ENCODE measurements around the gene CLASP1. TPM values are rescaled to one million over a fixed set of nuclear protein-coding genes. Genes with fewer than 3 reads are reported as not detected.
"Not testable (repeated sequence)": the region's sequence is repeated elsewhere in the genome, so short reads cannot be mapped to it uniquely, and the experiment has no call there.

CLASP1 gene
- total RNA-seq, 1 experiment from 2014 or later = 27.0 TPM

DNA sequence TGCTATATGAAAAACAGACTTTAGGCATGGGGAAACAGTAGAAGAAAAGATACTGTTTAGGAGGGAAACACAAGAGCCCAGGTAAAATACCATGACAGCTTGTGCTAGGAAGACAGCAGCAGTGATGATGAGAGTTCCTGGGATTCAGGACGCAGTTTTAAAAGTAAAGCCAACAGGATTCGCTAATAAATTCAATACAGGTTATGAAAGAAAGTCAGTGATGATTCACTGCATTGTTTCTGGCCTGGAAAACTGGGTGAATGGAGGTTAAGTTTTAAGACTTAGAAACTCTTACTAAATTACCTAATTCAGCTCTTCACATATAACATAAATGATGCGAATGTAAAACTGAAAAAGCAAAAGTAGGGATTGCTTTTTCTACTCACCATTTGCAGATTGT, 146.5 kb downstream of the CLASP1 start:
- in situ Hi-C loops (cut with HindIII; ENCODE audit: low pct_unique_long_range_greater_than_20kb, low sequenced_read_pairs) = no loop called here
- no peak for DNase-seq (ENCODE audit: low read depth, low spot score)

DNA sequence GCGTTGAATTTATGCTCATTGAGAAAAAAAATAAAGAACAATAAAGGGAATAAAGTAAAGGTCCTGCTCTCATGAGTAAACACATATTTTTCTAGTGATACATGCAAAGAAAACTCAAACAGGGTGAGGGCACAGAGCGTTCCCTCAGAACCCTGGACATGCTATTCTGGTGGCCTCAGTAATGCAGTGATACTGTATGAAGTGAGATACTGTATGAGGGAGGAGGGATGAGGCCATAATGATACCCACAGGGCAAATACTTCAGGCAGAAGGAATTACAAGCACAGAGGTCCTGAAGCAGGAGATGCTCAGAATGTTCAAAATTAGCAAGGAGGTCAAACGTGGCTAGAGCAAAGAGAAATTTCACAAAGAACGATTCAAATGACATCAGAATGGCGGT, 147.0 kb downstream of the CLASP1 start:
- in situ Hi-C loops (cut with HindIII; ENCODE audit: low pct_unique_long_range_greater_than_20kb, low sequenced_read_pairs) = no loop called here
- no peak for DNase-seq (ENCODE audit: low read depth, low spot score)

- no peak for DNase-seq (ENCODE audit: low read depth, low spot score)
- in situ Hi-C loops (cut with HindIII; ENCODE audit: low pct_unique_long_range_greater_than_20kb, low sequenced_read_pairs) = no loop called here
Observed at GRCh38 chr2:121501554-121501953, 147.7 kb downstream of the CLASP1 start.

GRCh38 chr2:121501031-121501430, 148.2 kb downstream of the CLASP1 start:
- in situ Hi-C loops (cut with HindIII; ENCODE audit: low pct_unique_long_range_greater_than_20kb, low sequenced_read_pairs) = no loop called here
- no peak for DNase-seq (ENCODE audit: low read depth, low spot score)

- DNase-seq (ENCODE audit: low read depth, low spot score) = no peak
- in situ Hi-C loops (cut with HindIII; ENCODE audit: low pct_unique_long_range_greater_than_20kb, low sequenced_read_pairs) = no loop called here
Observed at GRCh38 chr2:121498731-121499130, 150.5 kb downstream of the CLASP1 start.

DNA sequence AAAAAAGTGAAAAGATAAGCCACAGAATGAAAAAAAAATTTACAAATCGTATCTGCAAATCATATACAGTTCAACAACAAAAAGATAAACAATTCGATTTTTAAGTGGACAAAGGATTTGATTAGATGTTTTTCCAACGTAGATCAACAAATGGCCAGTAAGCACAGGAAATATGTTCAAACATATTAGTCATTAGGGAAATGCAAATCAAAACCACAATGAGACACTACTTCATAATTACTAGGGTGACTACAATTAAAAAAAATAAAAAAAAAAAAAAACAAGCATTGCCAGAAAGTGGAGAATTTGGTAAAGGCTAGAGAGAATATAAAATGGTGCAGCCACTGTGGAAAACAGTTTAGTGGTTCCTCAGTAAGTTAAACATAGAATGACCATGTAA, 156.9 kb downstream of the CLASP1 start:
- no peak for DNase-seq (ENCODE audit: low read depth, low spot score)
- in situ Hi-C loops (cut with HindIII; ENCODE audit: low pct_unique_long_range_greater_than_20kb, low sequenced_read_pairs) = no loop called here

DNA sequence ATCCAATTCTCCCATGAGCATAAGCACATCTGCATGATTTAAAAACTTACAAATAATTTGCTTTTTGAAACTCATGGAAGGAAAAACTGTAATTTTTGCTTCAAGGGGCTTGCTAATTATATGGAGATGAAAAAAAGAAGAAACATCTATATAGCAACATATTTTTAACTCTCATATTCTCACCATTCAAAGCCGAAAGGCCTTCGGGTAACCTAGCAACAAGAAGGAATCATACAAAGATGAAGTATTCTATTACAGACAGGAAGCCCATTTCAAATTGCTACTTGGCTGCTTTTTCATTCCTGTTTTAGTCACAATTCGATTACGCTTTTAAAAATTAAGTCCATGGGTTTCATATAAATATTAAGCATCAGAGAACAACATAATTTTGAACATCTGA, 157.7 kb downstream of the CLASP1 start:
- in situ Hi-C loops (cut with HindIII; ENCODE audit: low pct_unique_long_range_greater_than_20kb, low sequenced_read_pairs) = no loop called here
- DNase-seq (ENCODE audit: low read depth, low spot score) = no peak

DNA sequence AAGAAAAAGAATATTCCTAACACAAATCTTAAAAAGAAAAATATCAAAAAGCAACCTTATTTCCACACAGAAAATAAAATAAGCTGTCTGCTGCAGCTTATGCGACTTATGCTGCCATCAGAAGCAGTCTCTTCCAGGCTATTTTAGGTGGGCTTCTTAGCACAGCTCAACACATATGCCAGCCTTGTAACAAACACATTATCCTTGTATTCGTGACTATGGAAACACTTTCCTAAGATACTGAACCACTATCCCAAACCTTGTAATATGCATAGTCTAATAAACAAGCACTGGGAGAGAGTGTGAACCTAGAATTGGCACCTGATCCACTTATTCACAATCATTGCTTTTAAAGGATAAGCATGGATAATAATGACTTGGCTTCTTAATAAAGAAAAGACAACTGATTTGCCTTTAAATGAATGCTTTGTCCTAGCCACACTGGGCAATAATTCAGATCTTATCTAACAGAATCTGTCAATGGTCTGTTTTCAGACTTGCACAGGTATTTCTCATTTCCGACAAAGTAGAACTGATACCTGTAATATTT, 158.6 kb downstream of the CLASP1 start:
- in situ Hi-C loops (cut with HindIII; ENCODE audit: low pct_unique_long_range_greater_than_20kb, low sequenced_read_pairs) = no loop called here
- DNase-seq (ENCODE audit: low read depth, low spot score) = no peak

DNA sequence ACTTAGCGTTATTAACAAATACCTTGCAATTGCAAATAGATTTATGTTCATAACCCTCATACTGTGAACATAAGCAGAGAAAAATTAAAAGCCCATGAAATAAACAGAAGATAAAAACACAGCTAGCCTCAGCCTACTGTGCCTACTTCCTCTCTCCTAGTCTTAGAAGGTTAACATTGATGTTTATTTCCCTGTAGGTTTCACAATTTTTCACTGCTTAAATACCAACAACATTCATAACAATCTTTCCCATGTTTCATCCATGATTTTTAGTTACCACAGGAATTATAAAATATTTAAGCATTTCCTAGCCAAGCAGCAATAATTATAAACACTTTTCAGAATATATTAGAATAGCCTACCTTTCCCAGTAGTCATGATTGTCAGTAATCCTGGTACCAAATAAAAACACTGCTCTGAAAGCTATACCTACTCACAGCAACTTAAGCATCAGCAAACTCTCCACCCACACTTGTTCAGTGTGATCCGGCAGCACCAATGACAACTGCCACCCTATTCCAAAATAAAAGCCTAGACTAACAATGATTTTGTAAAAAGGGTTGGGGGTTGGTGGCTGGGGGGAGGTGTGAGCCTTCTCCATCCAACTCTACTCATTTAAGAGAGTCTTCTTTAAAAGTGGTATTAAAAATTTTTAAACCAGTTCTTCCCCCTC, 159.2 kb downstream of the CLASP1 start:
- in situ Hi-C loops (cut with HindIII; ENCODE audit: low pct_unique_long_range_greater_than_20kb, low sequenced_read_pairs) = no loop called here
- no peak for DNase-seq (ENCODE audit: low read depth, low spot score)

DNA sequence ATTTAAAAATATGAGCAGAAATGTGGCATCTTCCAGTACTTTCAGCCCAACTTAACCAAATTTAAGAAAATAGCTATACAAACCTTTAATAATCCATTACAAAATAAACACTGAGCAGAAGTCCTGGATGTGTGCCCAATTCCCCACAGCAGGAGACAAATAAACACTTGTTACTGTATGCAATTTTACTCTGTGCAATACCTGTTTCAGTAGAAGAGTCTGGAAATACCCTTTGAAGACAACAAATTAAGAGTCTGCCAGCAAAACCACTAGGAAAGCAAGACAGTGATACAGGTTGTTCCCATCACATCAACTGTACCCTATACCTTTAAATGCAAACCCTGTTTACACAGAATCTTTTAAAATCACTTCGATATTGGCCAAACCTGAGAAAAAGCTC, 160.0 kb downstream of the CLASP1 start:
- peak; percentile 26 for DNase-seq (ENCODE audit: low read depth, low spot score)
- in situ Hi-C loops (cut with HindIII; ENCODE audit: low pct_unique_long_range_greater_than_20kb, low sequenced_read_pairs) = no loop called here

GRCh38 chr2:121486191-121486790, 163.0 kb downstream of the CLASP1 start:
- no peak for DNase-seq (ENCODE audit: low read depth, low spot score)
- in situ Hi-C loops (cut with HindIII; ENCODE audit: low pct_unique_long_range_greater_than_20kb, low sequenced_read_pairs) = no loop called here

DNA sequence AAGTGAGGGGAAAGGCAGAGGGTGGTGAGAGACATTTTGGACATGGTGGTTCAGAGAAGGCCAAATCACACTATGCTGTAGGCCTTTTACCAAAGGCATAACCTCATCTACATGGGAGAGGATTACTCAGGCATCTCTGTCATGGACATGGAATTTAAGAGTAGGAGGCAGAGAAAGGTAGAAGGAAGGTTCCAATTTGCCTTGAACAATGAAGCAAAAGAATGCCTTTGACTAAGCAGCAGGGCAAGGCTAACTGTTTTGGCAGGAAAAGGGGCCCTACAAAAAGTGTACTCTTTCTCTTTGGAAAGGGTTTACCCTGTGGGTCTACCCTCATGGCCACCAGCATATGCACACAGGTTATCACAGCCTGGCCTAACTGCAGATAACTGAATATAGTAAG, 164.2 kb downstream of the CLASP1 start:
- in situ Hi-C loops (cut with HindIII; ENCODE audit: low pct_unique_long_range_greater_than_20kb, low sequenced_read_pairs) = no loop called here
- no peak for DNase-seq (ENCODE audit: low read depth, low spot score)

DNA sequence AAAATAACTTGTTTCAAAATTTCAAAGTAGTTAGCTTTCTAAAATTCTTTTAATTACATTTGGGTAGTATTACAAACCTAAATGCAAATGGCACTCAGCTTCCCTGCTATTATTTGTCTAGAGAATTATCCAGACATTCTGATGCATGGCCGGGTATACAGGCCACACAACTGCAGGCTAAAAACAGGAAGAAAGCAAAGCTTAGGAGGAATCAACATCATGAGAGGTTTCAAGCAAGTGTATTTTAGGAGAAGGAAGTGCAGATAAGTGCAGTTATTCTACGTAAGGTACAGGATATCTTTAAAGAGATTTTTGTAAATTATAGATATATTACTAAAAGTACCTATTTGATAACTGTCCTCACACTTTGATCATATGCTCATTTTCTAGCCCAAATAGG, 165.4 kb downstream of the CLASP1 start:
- no peak for DNase-seq (ENCODE audit: low read depth, low spot score)
- in situ Hi-C loops (cut with HindIII; ENCODE audit: low pct_unique_long_range_greater_than_20kb, low sequenced_read_pairs) = no loop called here

DNA sequence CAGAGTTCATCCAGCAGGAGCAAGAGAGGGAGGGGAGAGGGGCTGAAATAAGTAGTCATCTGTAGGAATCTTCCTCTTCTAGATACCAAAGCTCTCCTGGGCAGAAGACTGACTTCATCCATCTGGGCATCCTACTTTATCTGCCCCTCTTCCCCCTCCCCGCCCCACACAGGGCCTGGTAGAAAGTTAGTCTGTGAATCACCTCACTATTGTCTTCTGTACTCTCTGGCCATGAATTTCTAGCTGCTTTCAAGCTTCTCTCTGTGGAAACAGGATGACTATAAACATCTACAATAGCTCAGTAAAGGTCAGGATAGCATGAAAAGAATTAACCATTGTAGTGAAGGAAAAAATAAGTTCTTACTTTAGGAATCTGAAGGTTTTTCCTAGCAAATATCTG, 166.2 kb downstream of the CLASP1 start:
- no peak for DNase-seq (ENCODE audit: low read depth, low spot score)
- in situ Hi-C loops (cut with HindIII; ENCODE audit: low pct_unique_long_range_greater_than_20kb, low sequenced_read_pairs) = no loop called here

- in situ Hi-C loops (cut with HindIII; ENCODE audit: low pct_unique_long_range_greater_than_20kb, low sequenced_read_pairs) = no loop called here
- no peak for DNase-seq (ENCODE audit: low read depth, low spot score)
Observed at GRCh38 chr2:121480826-121481225, 168.4 kb downstream of the CLASP1 start.

- in situ Hi-C loops (cut with HindIII; ENCODE audit: low pct_unique_long_range_greater_than_20kb, low sequenced_read_pairs) = no loop called here
- peak; percentile 22 for DNase-seq (ENCODE audit: low read depth, low spot score)
Observed at GRCh38 chr2:121479882-121480522, 169.3 kb downstream of the CLASP1 start.

DNA sequence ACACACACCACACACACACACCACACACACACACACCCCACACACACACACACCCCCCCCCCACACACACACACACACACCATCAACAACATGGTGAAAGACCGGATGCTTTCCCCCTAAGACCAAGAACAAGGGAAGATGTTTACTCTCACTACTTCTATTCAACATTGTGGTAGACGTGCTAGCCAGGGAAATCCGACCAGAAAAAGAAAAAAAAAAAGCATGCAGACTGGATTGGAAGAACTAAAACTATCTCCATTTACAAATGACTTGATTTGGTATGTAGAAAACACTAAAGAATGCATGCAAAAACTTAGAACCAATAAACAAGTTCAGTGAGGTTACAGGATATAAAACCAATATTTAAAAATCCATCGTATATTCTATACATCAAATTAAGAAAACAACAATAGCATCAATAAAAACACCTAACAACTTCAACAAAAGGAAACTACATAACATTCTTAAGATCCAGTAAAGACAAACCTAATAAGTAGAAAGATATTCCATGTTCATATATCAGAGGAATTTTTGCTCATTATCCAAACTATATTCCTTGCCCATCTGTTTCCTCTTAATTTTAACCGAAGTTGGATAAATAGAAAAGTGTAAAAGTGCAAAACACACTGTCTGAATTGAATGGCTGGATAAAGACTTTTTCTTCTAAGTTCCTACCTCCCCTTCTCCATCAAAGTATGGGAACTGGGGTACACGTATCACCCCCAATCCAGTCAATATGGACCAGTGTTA, 170.1 kb downstream of the CLASP1 start:
- DNase-seq (ENCODE audit: low read depth, low spot score) = no peak

DNA sequence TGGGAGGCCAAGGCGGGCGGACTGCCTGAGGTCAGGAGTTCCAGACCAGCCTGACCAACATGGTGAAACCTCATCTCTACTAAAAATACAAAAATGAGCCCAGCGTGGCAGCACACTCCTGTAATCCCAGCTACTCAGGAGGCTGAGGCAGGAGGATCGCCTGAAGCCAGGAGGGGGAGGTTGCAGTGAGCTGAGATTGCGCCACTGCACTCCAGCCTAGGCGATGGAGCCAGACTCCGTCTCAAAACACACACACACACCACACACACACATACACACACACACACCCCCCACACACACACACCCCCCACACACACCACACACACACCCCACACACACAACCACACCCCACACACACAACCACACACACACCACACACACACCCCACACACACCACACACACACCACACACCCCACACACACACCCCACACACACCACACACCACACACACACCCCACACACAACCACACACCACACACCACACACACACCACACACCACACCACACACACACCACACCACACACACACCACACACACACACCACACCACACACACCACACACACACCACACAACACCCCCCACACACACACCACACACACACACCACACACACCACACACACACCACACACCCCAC, 170.8 kb downstream of the CLASP1 start:
- in situ Hi-C loops (cut with HindIII; ENCODE audit: low pct_unique_long_range_greater_than_20kb, low sequenced_read_pairs) = not testable (repeated sequence)

More for the DNA sequence above, 170.1 kb downstream of the CLASP1 start:
- in situ Hi-C loops (cut with HindIII; ENCODE audit: low pct_unique_long_range_greater_than_20kb, low sequenced_read_pairs) = no loop called here

More for the DNA sequence above, 170.8 kb downstream of the CLASP1 start:
- not testable (repeated sequence) for DNase-seq (ENCODE audit: low read depth, low spot score)

All from SK-MEL-5 (cell line).